Activated CD4-positive, alpha-beta memory T cell treated with anti-CD3 and anti-CD28 coated beads, Interleukin-2, amount 10 ng/mL, durations not matched to agents 7 days and 5 days (primary cell): ENCODE results near the gene POMC. TPM values are rescaled to one million over a fixed set of nuclear protein-coding genes. Genes with fewer than 3 reads are reported as not detected.

Experiments used
- CTCF ChIA-PET: fragments of 350-600 bp; sonication (Branson Sonifier 250); formaldehyde crosslinking; loops from one replicate; lab custom pipeline; 2021; ENCODE audit warnings: antibody characterized with exemption, inconsistent platforms; lab: Charles Lee
- POLR2A ChIA-PET: fragments of 350-600 bp; sonication (Branson Sonifier 250); formaldehyde crosslinking; loops from one replicate; lab custom pipeline; 2021; ENCODE audit warnings: antibody characterized with exemption; lab: Charles Lee
- DNase-seq: peaks from one replicate; pipeline ENCODE4 v3.0.0-alpha.2; 2020
- H3K27ac Mint-ChIP-seq: one replicate; pipeline ENCODE4 v1.8.0; 2021; ENCODE audit warnings: mild to moderate bottlenecking, mixed read lengths
- H3K27me3 Mint-ChIP-seq: one replicate; pipeline ENCODE4 v1.8.0; 2021; ENCODE audit warnings: mixed read lengths
- H3K36me3 Mint-ChIP-seq: one replicate; pipeline ENCODE4 v1.8.0; 2021; ENCODE audit warnings: low read depth, mixed read lengths
- H3K4me1 Mint-ChIP-seq: one replicate; pipeline ENCODE4 v1.8.0; 2021; ENCODE audit warnings: mixed read lengths
- H3K4me3 Mint-ChIP-seq: one replicate; pipeline ENCODE4 v1.8.0; 2021; ENCODE audit warnings: mild to moderate bottlenecking, mixed read lengths
- H3K9me3 Mint-ChIP-seq: one replicate; pipeline ENCODE4 v1.8.0; 2021; ENCODE audit warnings: mixed read lengths
- total RNA-seq, 2 experiments: library from RNA; stranded (reverse); gene quantifications; one replicate each; pipeline ENCODE4 v1.2.3, GENCODE V29; 2021

Gene POMC
- total RNA-seq, 2 experiments from 2014 or later = 2.7 to 3.0 TPM

GRCh38 chr2:25198209-25198525 lies 29.8 kb upstream of the POMC start:
- CTCF ChIA-PET = interaction anchor here (4.1 kb wide), 1 partner anchor 32 kb away, joined by 33 read pairs; no protein-coding TSS in a partner anchor
- H3K9me3 Mint-ChIP-seq = no peaks in the 10 kb centered on the region
- H3K4me1 Mint-ChIP-seq = peaks cover 7% of the 10 kb centered on the region
- peaks cover 12% of the 10 kb centered on the region for H3K27me3 Mint-ChIP-seq
- no peak overlapping the region for H3K4me3 Mint-ChIP-seq
- H3K36me3 Mint-ChIP-seq = no peaks in the 10 kb centered on the region
- POLR2A ChIA-PET = no interaction called here
- DNase-seq = no peak
- H3K27ac Mint-ChIP-seq = no peak overlapping the region

GRCh38 chr2:25197336-25198208 lies 29.2 kb upstream of the POMC start:
- no peak for DNase-seq
- H3K9me3 Mint-ChIP-seq = no peaks in the 10 kb centered on the region
- POLR2A ChIA-PET = no interaction called here
- peaks cover 12% of the 10 kb centered on the region for H3K27me3 Mint-ChIP-seq
- H3K27ac Mint-ChIP-seq = no peak overlapping the region
- no peaks in the 10 kb centered on the region for H3K36me3 Mint-ChIP-seq
- H3K4me1 Mint-ChIP-seq = peaks cover 6% of the 10 kb centered on the region
- CTCF ChIA-PET = interaction anchor here (0.7 to 4.1 kb wide), 9 partner anchors 10 to 1033 kb away, joined by 3 to 33 read pairs (median 3); no protein-coding TSS in a partner anchor
- no peak overlapping the region for H3K4me3 Mint-ChIP-seq

GRCh38 chr2:25194576-25195122 lies 26.3 kb upstream of the POMC start:
- DNase-seq = no peak
- H3K9me3 Mint-ChIP-seq = no peaks in the 10 kb centered on the region
- H3K4me3 Mint-ChIP-seq = no peak overlapping the region
- peaks cover 10% of the 10 kb centered on the region for H3K27me3 Mint-ChIP-seq
- H3K27ac Mint-ChIP-seq = no peak overlapping the region
- ChIA-PET POLR2A (no interaction called here), CTCF (interaction anchor here (0.7 to 4.1 kb wide), 2 partner anchors 29 to 219 kb away, joined by 3 to 33 read pairs; no protein-coding TSS in a partner anchor)
- no peaks in the 10 kb centered on the region for H3K4me1 Mint-ChIP-seq
- H3K36me3 Mint-ChIP-seq = no peaks in the 10 kb centered on the region

GRCh38 chr2:25190536-25190935 lies 22.2 kb upstream of the POMC start:
- no peak for DNase-seq
- POLR2A ChIA-PET = interaction anchor here (0.8 kb wide), 1 partner anchor 62 kb away, joined by 4 read pairs; no protein-coding TSS in a partner anchor
- peaks cover 2% of the 10 kb centered on the region for H3K27me3 Mint-ChIP-seq
- CTCF ChIA-PET = no interaction called here
- H3K4me3 Mint-ChIP-seq = no peak overlapping the region
- no peaks in the 10 kb centered on the region for H3K4me1 Mint-ChIP-seq
- no peaks in the 10 kb centered on the region for H3K36me3 Mint-ChIP-seq
- H3K27ac Mint-ChIP-seq = no peak overlapping the region
- no peaks in the 10 kb centered on the region for H3K9me3 Mint-ChIP-seq

GRCh38 chr2:25188405-25188804 lies 20.0 kb upstream of the POMC start:
- POLR2A ChIA-PET = no interaction called here
- Mint-ChIP-seq H3K36me3 (no peaks in the 10 kb centered on the region), H3K4me3 (no peak overlapping the region), H3K27ac (no peak overlapping the region), H3K27me3 (peaks cover 7% of the 10 kb centered on the region), H3K4me1 (no peaks in the 10 kb centered on the region), H3K9me3 (no peaks in the 10 kb centered on the region)
- CTCF ChIA-PET = no interaction called here
- DNase-seq = no peak

- Mint-ChIP-seq H3K9me3 (no peaks in the 10 kb centered on the region), H3K4me1 (no peaks in the 10 kb centered on the region)
- DNase-seq = no peak
Observed at GRCh38 chr2:25187729-25188350, 19.5 kb upstream of the POMC start.

GRCh38 chr2:25184254-25184653 lies 15.9 kb upstream of the POMC start:
- DNase-seq = no peak
- POLR2A ChIA-PET = no interaction called here
- no peaks in the 10 kb centered on the region for H3K4me1 Mint-ChIP-seq
- CTCF ChIA-PET = no interaction called here
- no peaks in the 10 kb centered on the region for H3K36me3 Mint-ChIP-seq
- no peak overlapping the region for H3K4me3 Mint-ChIP-seq
- no peaks in the 10 kb centered on the region for H3K9me3 Mint-ChIP-seq
- peaks cover 9% of the 10 kb centered on the region for H3K27me3 Mint-ChIP-seq
- no peak overlapping the region for H3K27ac Mint-ChIP-seq

More at GRCh38 chr2:25187729-25188350, 19.5 kb upstream of the POMC start:
- Mint-ChIP-seq H3K27me3 (peaks cover 7% of the 10 kb centered on the region), H3K36me3 (no peaks in the 10 kb centered on the region), H3K4me3 (no peak overlapping the region), H3K27ac (no peak overlapping the region)
- CTCF ChIA-PET = no interaction called here
- POLR2A ChIA-PET = no interaction called here

GRCh38 chr2:25178976-25179375 lies 10.6 kb upstream of the POMC start:
- POLR2A ChIA-PET = no interaction called here
- Mint-ChIP-seq H3K4me1 (no peaks in the 10 kb centered on the region), H3K4me3 (no peak overlapping the region), H3K27me3 (peaks cover 21% of the 10 kb centered on the region), H3K27ac (no peak overlapping the region), H3K9me3 (no peaks in the 10 kb centered on the region), H3K36me3 (no peaks in the 10 kb centered on the region)
- DNase-seq = no peak
- CTCF ChIA-PET = no interaction called here

- Mint-ChIP-seq H3K4me3 (no peak overlapping the region), H3K4me1 (no peaks in the 10 kb centered on the region), H3K27me3 (peaks cover 29% of the 10 kb centered on the region), H3K9me3 (no peaks in the 10 kb centered on the region), H3K36me3 (no peaks in the 10 kb centered on the region), H3K27ac (no peak overlapping the region)
- POLR2A ChIA-PET = no interaction called here
- CTCF ChIA-PET = no interaction called here
- no peak for DNase-seq
Observed at GRCh38 chr2:25177211-25177611, 8.8 kb upstream of the POMC start.

- no peak for DNase-seq
- H3K4me1 Mint-ChIP-seq = no peaks in the 10 kb centered on the region
- no peaks in the 10 kb centered on the region for H3K9me3 Mint-ChIP-seq
- no peak overlapping the region for H3K4me3 Mint-ChIP-seq
- POLR2A ChIA-PET = no interaction called here
- H3K27me3 Mint-ChIP-seq = peaks cover 30% of the 10 kb centered on the region
- H3K36me3 Mint-ChIP-seq = no peaks in the 10 kb centered on the region
- no peak overlapping the region for H3K27ac Mint-ChIP-seq
- CTCF ChIA-PET = no interaction called here
Observed at GRCh38 chr2:25176541-25177181, 8.3 kb upstream of the POMC start.

- CTCF ChIA-PET = no interaction called here
- POLR2A ChIA-PET = no interaction called here
- no peak for DNase-seq
- Mint-ChIP-seq H3K27ac (no peak overlapping the region), H3K27me3 (peaks cover 35% of the 10 kb centered on the region), H3K4me1 (no peaks in the 10 kb centered on the region), H3K9me3 (no peaks in the 10 kb centered on the region), H3K36me3 (no peaks in the 10 kb centered on the region), H3K4me3 (no peak overlapping the region)
Observed at GRCh38 chr2:25176138-25176537, 7.8 kb upstream of the POMC start.

GRCh38 chr2:25174192-25174861 lies 5.9 kb upstream of the POMC start:
- no peaks in the 10 kb centered on the region for H3K9me3 Mint-ChIP-seq
- CTCF ChIA-PET = no interaction called here

More at GRCh38 chr2:25174192-25174861, 5.9 kb upstream of the POMC start:
- POLR2A ChIA-PET = no interaction called here
- no peak for DNase-seq
- Mint-ChIP-seq H3K27me3 (peaks cover 52% of the 10 kb centered on the region), H3K4me1 (no peaks in the 10 kb centered on the region), H3K27ac (no peak overlapping the region), H3K36me3 (no peaks in the 10 kb centered on the region), H3K4me3 (no peak overlapping the region)
